Measurements from ENCODE around the gene ABCC5. TPM values are rescaled to one million over a fixed set of nuclear protein-coding genes. Genes with fewer than 3 reads are reported as not detected.

ABCC5 gene
- total and polyA plus RNA-seq, 2 of the 8 experiments (the other 6 are each of a cell fraction or from before 2014, with no cell fraction given) = 25.3 to 40.8 TPM

DNA sequence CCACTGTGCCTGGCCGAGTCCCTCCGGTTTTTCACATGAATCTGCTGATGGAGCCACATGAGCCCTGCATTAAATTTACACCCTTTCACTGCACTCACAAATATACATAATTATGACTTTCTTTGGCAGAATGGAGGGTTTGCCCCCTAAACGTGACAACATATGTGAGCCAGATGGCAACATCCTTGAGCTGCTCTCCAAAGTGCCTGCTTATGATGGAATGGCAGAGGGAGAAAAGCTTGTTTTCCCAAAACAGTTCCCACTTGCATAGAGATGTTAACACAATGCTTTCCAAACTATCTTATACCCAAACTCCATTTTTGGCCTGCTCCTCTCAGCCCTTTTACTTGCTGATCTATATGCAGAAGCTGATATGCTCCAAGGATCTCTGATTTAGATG lies 54.9 kb downstream of the ABCC5 start:
- Histone ChIP-seq H4K5ac (ENCODE audit: insufficient read length, low read depth, low read length) (no peak overlapping the region), H3K9me3 (ENCODE audit: insufficient read depth in 2 of 2, low read depth in 1 of 2, low read length in 1 of 2) (no peaks in the 10 kb centered on the region), H2BK5ac (ENCODE audit: low read depth, low read length) (no peak overlapping the region), H4K8ac (ENCODE audit: extremely low read depth, insufficient read depth, low read length) (no peak overlapping the region), H3K79me2 (ENCODE audit: control insufficient read depth in 1 of 2, insufficient read depth in 2 of 2, low read length in 2 of 2) (no peaks in the 10 kb centered on the region), H2BK20ac (ENCODE audit: low read length) (no peak overlapping the region), H3K9ac (replicated peaks in 1 of 4; ENCODE audit: extremely low read depth in 1 of 4, low read depth in 3 of 4, low read length in 3 of 4) (no peak overlapping the region), H3K4me1 (replicated peaks in 1 of 4; ENCODE audit: control insufficient read depth in 3 of 4, insufficient read depth in 4 of 4, low read length in 3 of 4) (no peaks in the 10 kb centered on the region), H2BK15ac (ENCODE audit: low read length) (no peak overlapping the region), H3K4me3 (ENCODE audit: extremely low read depth in 1 of 4, insufficient read depth in 2 of 4, low read depth in 3 of 4, low read length in 4 of 4) (no peak overlapping the region), H3K18ac (ENCODE audit: extremely low read depth, low read length) (no peak overlapping the region), H4K20me1 (replicated peaks in 1 of 2; ENCODE audit: control insufficient read depth in 1 of 2, insufficient read depth in 2 of 2, low read length in 2 of 2) (peaks cover 0 to 6% of the 10 kb centered on the region in 2 experiments), H3K27ac (ENCODE audit: low read depth, low read length) (no peak overlapping the region), H4K91ac (replicated peaks; ENCODE audit: insufficient read length, low read length) (no peak overlapping the region), H2BK12ac (ENCODE audit: low read depth, low read length) (no peak overlapping the region), H3K23ac (ENCODE audit: insufficient read length) (no peak overlapping the region), H2BK120ac (replicated peaks; ENCODE audit: low read depth, low read length) (no peak overlapping the region), H3K14ac (ENCODE audit: insufficient read length) (no peak overlapping the region), H3K23me2 (ENCODE audit: low read depth, low read length) (no peaks in the 10 kb centered on the region), H3K79me1 (ENCODE audit: low read depth, low read length) (no peaks in the 10 kb centered on the region; the same call in 1 of the 2 replicates), H3K56ac (replicated peaks; ENCODE audit: insufficient read length, low read depth, low read length) (no peak overlapping the region), H2AFZ (ENCODE audit: low read length) (no peak overlapping the region), H3K4ac (replicated peaks; ENCODE audit: insufficient read length, low read depth, low read length) (no peak overlapping the region), H2AK5ac (ENCODE audit: low read depth, low read length) (no peak overlapping the region), H3K4me2 (ENCODE audit: insufficient read depth in 1 of 2, low read depth in 2 of 2, low read length in 2 of 2) (no peak overlapping the region), H3K36me3 (ENCODE audit: control insufficient read depth in 2 of 4, insufficient read depth in 4 of 4, low read length in 3 of 4) (peaks cover 2 to 25% (median 12%) of the 10 kb centered on the region in 4 experiments; a peak in 7 of 8 replicates), H3K27me3 (replicated peaks in 1 of 4; ENCODE audit: control insufficient read depth in 3 of 4, extremely low read depth in 1 of 4, insufficient read depth in 3 of 4, low read length in 3 of 4) (no peaks in the 10 kb centered on the region)
- CTCF ChIA-PET (ENCODE audit: partially characterized antibody) = interaction anchor here (0.8 to 1.6 kb wide), 2 partner anchors 13 to 77 kb away, joined by 3 read pairs; no protein-coding TSS in a partner anchor
- FAIRE-seq (no peak), DNase-seq (ENCODE audit: low read depth in 1 of 2, low spot score in 2 of 2) (no peak)
- TF ChIP-seq POLR2AphosphoS5 (IDR thresholded peaks at IDR 0.05; ENCODE audit: low read depth, low read length) (no peak), BCL11A (IDR thresholded peaks at IDR 0.05; ENCODE audit: low read depth in 2 of 2, low read length in 2 of 2) (no peak), CBX8 (IDR thresholded peaks at IDR 0.05; ENCODE audit: borderline replicate concordance, low read depth, low read length) (no peak), BACH1 (IDR thresholded peaks at IDR 0.05; ENCODE audit: low read length) (no peak), RAD21 (IDR thresholded peaks at IDR 0.05 in 1 of 2, conservative IDR thresholded peaks at IDR 0.05 in 1 of 2; ENCODE audit: low read depth in 2 of 2, low read length in 2 of 2) (no peak), TEAD4 (IDR thresholded peaks at IDR 0.05; ENCODE audit: low read depth, low read length) (no peak), EP300 (IDR thresholded peaks at IDR 0.05; ENCODE audit: borderline replicate concordance in 1 of 2, low read depth in 2 of 2, low read length in 2 of 2) (no peak), NANOG (IDR thresholded peaks at IDR 0.05; ENCODE audit: insufficient read depth, low read depth, low read length, poor library complexity, severe bottlenecking) (no peak), POLR2A (IDR thresholded peaks at IDR 0.05; ENCODE audit: control extremely low read depth in 1 of 2, low read depth in 2 of 2, low read length in 2 of 2) (no peak), SP1 (IDR thresholded peaks at IDR 0.05; ENCODE audit: low read depth, low read length) (no peak)
- TF ChIP-seq, protein P1, sequence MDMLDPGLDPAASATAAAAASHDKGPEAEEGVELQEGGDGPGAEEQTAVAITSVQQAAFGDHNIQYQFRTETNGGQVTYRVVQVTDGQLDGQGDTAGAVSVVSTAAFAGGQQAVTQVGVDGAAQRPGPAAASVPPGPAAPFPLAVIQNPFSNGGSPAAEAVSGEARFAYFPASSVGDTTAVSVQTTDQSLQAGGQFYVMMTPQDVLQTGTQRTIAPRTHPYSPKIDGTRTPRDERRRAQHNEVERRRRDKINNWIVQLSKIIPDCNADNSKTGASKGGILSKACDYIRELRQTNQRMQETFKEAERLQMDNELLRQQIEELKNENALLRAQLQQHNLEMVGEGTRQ (IDR thresholded peaks at IDR 0.05; ENCODE audit: low read length) = no peak
- POLR2A ChIA-PET (ENCODE audit: partially characterized antibody) = no interaction called here
- 91% methylated on average over 3 of the region's 3 CpGs; no CpG with 5 or more reads in 1 of the 2 experiments for WGBS, 2 experiments (ENCODE audit: extremely low coverage in 1 of 2, insufficient coverage in 1 of 2, insufficient read length in 1 of 2, insufficient replicate concordance in 2 of 2, low coverage in 1 of 2, low lambda C conversion rate in 2 of 2, missing lambda C conversion rate in 1 of 2)

All from H1 (cell line).